Measurements from ENCODE around the gene MTX1. TPM values are rescaled to one million over a fixed set of nuclear protein-coding genes. Genes with fewer than 3 reads are reported as not detected.

Gene MTX1
- total RNA-seq, 1 donor from 2014 or later = 26.1 TPM

- Mint-ChIP-seq H3K4me3 (ENCODE audit: unreplicated experiment) (no peak overlapping the region), H3K27ac (ENCODE audit: unreplicated experiment) (no peak overlapping the region)
Observed at GRCh38 chr1:155199792-155200191, 8.7 kb upstream of the MTX1 start.

DNA sequence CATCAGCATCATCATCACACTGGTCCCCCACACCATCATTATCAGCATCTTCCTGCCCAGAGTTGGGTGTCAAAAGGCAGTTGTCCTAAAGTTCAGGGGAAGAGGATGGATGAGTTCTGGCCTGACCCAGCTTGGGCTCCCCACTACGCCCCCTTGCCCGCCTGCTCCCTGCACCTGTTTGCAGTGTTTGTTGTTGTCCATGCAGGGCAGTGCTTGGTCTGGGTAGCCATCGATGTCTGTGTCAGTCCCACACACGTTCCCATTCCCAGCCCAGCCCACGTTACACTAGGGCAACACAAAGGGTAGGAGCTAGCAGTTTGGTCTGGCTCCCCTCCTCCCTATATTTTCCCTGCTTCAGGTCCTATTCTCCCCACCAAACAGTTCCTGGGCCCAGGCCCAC is 7.6 kb upstream of the MTX1 start:
- H3K4me1 Mint-ChIP-seq (ENCODE audit: low read depth, unreplicated experiment) = peaks cover 2% of the 10 kb centered on the region
- no peak for DNase-seq
- peaks cover 8% of the 10 kb centered on the region for H3K27me3 Mint-ChIP-seq (ENCODE audit: unreplicated experiment)
- peaks cover 12% of the 10 kb centered on the region for H3K9me3 Mint-ChIP-seq (ENCODE audit: unreplicated experiment)
- TF ChIP-seq, protein P1, sequence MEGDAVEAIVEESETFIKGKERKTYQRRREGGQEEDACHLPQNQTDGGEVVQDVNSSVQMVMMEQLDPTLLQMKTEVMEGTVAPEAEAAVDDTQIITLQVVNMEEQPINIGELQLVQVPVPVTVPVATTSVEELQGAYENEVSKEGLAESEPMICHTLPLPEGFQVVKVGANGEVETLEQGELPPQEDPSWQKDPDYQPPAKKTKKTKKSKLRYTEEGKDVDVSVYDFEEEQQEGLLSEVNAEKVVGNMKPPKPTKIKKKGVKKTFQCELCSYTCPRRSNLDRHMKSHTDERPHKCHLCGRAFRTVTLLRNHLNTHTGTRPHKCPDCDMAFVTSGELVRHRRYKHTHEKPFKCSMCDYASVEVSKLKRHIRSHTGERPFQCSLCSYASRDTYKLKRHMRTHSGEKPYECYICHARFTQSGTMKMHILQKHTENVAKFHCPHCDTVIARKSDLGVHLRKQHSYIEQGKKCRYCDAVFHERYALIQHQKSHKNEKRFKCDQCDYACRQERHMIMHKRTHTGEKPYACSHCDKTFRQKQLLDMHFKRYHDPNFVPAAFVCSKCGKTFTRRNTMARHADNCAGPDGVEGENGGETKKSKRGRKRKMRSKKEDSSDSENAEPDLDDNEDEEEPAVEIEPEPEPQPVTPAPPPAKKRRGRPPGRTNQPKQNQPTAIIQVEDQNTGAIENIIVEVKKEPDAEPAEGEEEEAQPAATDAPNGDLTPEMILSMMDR (IDR thresholded peaks at IDR 0.05; ENCODE audit: partially characterized antibody, unreplicated experiment) = no peak
- H3K36me3 Mint-ChIP-seq (ENCODE audit: unreplicated experiment) = no peaks in the 10 kb centered on the region
- H3K4me3 Mint-ChIP-seq (ENCODE audit: unreplicated experiment) = no peak overlapping the region
- peak overlapping the region; percentile 28 for H3K27ac Mint-ChIP-seq (ENCODE audit: unreplicated experiment)

More at GRCh38 chr1:155199792-155200191, 8.7 kb upstream of the MTX1 start:
- peaks cover 1% of the 10 kb centered on the region for H3K4me1 Mint-ChIP-seq (ENCODE audit: low read depth, unreplicated experiment)
- no peak for DNase-seq
- TF ChIP-seq, protein P1 (IDR thresholded peaks at IDR 0.05; ENCODE audit: partially characterized antibody, unreplicated experiment) = no peak
- H3K9me3 Mint-ChIP-seq (ENCODE audit: unreplicated experiment) = peaks cover 13% of the 10 kb centered on the region
- H3K27me3 Mint-ChIP-seq (ENCODE audit: unreplicated experiment) = peaks cover 11% of the 10 kb centered on the region
- no peaks in the 10 kb centered on the region for H3K36me3 Mint-ChIP-seq (ENCODE audit: unreplicated experiment)

DNA sequence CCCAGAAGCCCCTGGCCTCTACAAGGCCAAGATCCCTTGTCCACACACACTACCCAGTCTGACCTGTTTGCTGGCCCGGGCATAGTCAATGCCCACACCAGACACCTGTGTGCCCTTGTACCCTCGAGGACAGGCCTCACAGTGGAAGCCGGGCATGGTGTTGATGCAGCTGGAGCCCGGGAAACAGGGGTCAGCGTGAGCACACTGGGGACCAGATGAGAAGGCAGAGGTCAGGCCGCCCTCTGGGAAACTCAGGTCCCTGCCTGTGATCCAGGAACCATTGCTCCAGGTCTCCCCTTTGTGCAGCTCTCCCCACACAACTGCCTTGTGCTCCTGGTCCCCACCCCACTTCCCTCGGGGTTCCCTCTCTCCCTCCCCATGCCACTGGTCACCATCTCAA is 6.3 kb upstream of the MTX1 start:
- Mint-ChIP-seq H3K36me3 (ENCODE audit: unreplicated experiment) (no peaks in the 10 kb centered on the region), H3K27ac (ENCODE audit: unreplicated experiment) (peak overlapping the region; percentile 55), H3K4me1 (ENCODE audit: low read depth, unreplicated experiment) (peaks cover 10% of the 10 kb centered on the region), H3K27me3 (ENCODE audit: unreplicated experiment) (peaks cover 18% of the 10 kb centered on the region), H3K4me3 (ENCODE audit: unreplicated experiment) (no peak overlapping the region), H3K9me3 (ENCODE audit: unreplicated experiment) (peaks cover 16% of the 10 kb centered on the region)
- TF ChIP-seq, protein P1 (IDR thresholded peaks at IDR 0.05; ENCODE audit: partially characterized antibody, unreplicated experiment) = no peak
- DNase-seq = no peak

- Mint-ChIP-seq H3K9me3 (ENCODE audit: unreplicated experiment) (peaks cover 21% of the 10 kb centered on the region), H3K4me3 (ENCODE audit: unreplicated experiment) (peak overlapping the region; percentile 30), H3K36me3 (ENCODE audit: unreplicated experiment) (no peaks in the 10 kb centered on the region), H3K27ac (ENCODE audit: unreplicated experiment) (peak overlapping the region; percentile 55), H3K27me3 (ENCODE audit: unreplicated experiment) (peaks cover 17% of the 10 kb centered on the region), H3K4me1 (ENCODE audit: low read depth, unreplicated experiment) (peaks cover 10% of the 10 kb centered on the region)
- TF ChIP-seq, protein P1 (IDR thresholded peaks at IDR 0.05; ENCODE audit: partially characterized antibody, unreplicated experiment) = no peak
- no peak for DNase-seq
Observed at GRCh38 chr1:155202731-155203515, 5.6 kb upstream of the MTX1 start.

DNA sequence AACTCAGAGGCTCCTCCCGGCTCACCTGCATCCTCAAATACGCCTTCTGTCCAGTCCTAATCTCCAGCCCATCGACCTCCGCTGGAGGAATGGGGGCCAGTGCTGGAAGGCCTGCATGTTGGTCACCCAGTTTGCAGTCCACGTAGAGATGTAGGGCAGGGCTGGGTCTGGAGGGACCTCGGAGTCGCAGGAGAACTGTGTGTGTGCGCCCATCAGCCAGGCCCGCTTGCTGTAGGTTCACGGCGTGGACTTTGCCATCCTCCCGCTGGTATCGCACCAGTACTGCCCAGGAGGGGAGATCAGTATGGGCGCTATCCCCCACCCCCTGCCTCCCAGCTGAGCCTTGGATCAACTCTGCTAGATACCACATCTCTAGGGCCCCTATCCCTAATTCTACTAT is 3.5 kb upstream of the MTX1 start:
- H3K9me3 Mint-ChIP-seq (ENCODE audit: unreplicated experiment) = peaks cover 29% of the 10 kb centered on the region
- TF ChIP-seq, protein P1 (IDR thresholded peaks at IDR 0.05; ENCODE audit: partially characterized antibody, unreplicated experiment) = no peak
- no peaks in the 10 kb centered on the region for H3K36me3 Mint-ChIP-seq (ENCODE audit: unreplicated experiment)
- peaks cover 14% of the 10 kb centered on the region for H3K4me1 Mint-ChIP-seq (ENCODE audit: low read depth, unreplicated experiment)
- H3K4me3 Mint-ChIP-seq (ENCODE audit: unreplicated experiment) = no peak overlapping the region
- no peak for DNase-seq
- H3K27ac Mint-ChIP-seq (ENCODE audit: unreplicated experiment) = no peak overlapping the region
- H3K27me3 Mint-ChIP-seq (ENCODE audit: unreplicated experiment) = peaks cover 22% of the 10 kb centered on the region
